ENCODE data around the gene NYAP1.

GRCh38 chr7:100517305-100517704 is 33.6 kb downstream of the NYAP1 start:
- TF ChIP-seq CTCF (IDR thresholded peaks at IDR 0.05) (no peak), EZH2phosphoT487 (IDR thresholded peaks at IDR 0.05) (no peak)
